GM23248 (cell line): ENCODE data around the gene GJC3.

Source experiments
- EZH2 ChIP-seq: fragments of 200-600 bp; sonication (generic); IDR thresholded peaks from 2 replicates; pipeline ENCODE4 v1.6.1; 2018; ENCODE audit warnings: antibody characterized with exemption, mild to moderate bottlenecking; ENCODE audit not compliant: insufficient read depth, poor library complexity, severe bottlenecking
- EZH2phosphoT487 ChIP-seq: fragments of 200-600 bp; sonication (generic); IDR thresholded peaks from 2 replicates; pipeline ENCODE4 v1.6.1; 2018; ENCODE audit warnings: antibody characterized with exemption, moderate library complexity, mild to moderate bottlenecking, low read depth; ENCODE audit not compliant: insufficient read depth

- TF ChIP-seq EZH2 (no peak), EZH2phosphoT487 (no peak)
These were observed 48.0 kb downstream of the GJC3 start for GRCh38 chr7:99881370-99881769.
